Astrocyte (in vitro differentiated cells and primary cell): ENCODE data around the gene MCL1.

Experiments used
- CTCF ChIP-seq: IDR thresholded peaks from 2 replicates; pipeline ENCODE4 v1.5.1; 2011; ENCODE audit warnings: low read depth, mild to moderate bottlenecking, inconsistent platforms, low read length, moderate library complexity; ENCODE audit not compliant: insufficient read depth
- EZH2 ChIP-seq: IDR thresholded peaks from 2 replicates; pipeline ENCODE4 v1.6.1; 2012; ENCODE audit warnings: mild to moderate bottlenecking, low read length, inconsistent platforms; ENCODE audit not compliant: insufficient read depth

- no peak for TF ChIP-seq CTCF
- no peak for TF ChIP-seq EZH2
These were observed 48.5 kb upstream of the MCL1 start for GRCh38 chr1:150627826-150628410.
